AG09319 (cell line): Measurements from ENCODE around the gene DOCK1.

Experiments
- DNase-seq: peaks from one replicate; pipeline ENCODE4 v3.0.0-alpha.2; 2010; ENCODE audit warnings: low read depth; ENCODE audit errors: extremely low read depth
- CTCF ChIP-seq: IDR thresholded peaks from 2 replicates; pipeline ENCODE4 v1.5.1; 2011; ENCODE audit warnings: low read depth, mild to moderate bottlenecking, inconsistent platforms, low read length, moderate library complexity

DOCK1 gene

GRCh38 chr10:126905776-126906703, 812 bp downstream of the DOCK1 start:
- no peak for TF ChIP-seq CTCF
- DNase-seq, result no peak

GRCh38 chr10:126906704-126907422, 1.6 kb downstream of the DOCK1 start:
- no peak for TF ChIP-seq CTCF
- DNase-seq, result no peak

- DNase-seq, result no peak
- no peak for TF ChIP-seq CTCF
Observed at GRCh38 chr10:126907423-126907970, 2.3 kb downstream of the DOCK1 start.

- no peak for DNase-seq
- no peak for TF ChIP-seq CTCF
Observed at GRCh38 chr10:126908225-126908624, 3.0 kb downstream of the DOCK1 start.

GRCh38 chr10:126908729-126909128, 3.5 kb downstream of the DOCK1 start:
- TF ChIP-seq CTCF, result no peak

GRCh38 chr10:126909147-126909546, 3.9 kb downstream of the DOCK1 start:
- DNase-seq, result no peak
- no peak for TF ChIP-seq CTCF

More at GRCh38 chr10:126908729-126909128, 3.5 kb downstream of the DOCK1 start:
- DNase-seq, result no peak

- DNase-seq, result no peak
- no peak for TF ChIP-seq CTCF
Observed at GRCh38 chr10:126910196-126910595, 5.0 kb downstream of the DOCK1 start.
